ENCODE results near the gene HOXC5.

The HOXC5 gene

DNA sequence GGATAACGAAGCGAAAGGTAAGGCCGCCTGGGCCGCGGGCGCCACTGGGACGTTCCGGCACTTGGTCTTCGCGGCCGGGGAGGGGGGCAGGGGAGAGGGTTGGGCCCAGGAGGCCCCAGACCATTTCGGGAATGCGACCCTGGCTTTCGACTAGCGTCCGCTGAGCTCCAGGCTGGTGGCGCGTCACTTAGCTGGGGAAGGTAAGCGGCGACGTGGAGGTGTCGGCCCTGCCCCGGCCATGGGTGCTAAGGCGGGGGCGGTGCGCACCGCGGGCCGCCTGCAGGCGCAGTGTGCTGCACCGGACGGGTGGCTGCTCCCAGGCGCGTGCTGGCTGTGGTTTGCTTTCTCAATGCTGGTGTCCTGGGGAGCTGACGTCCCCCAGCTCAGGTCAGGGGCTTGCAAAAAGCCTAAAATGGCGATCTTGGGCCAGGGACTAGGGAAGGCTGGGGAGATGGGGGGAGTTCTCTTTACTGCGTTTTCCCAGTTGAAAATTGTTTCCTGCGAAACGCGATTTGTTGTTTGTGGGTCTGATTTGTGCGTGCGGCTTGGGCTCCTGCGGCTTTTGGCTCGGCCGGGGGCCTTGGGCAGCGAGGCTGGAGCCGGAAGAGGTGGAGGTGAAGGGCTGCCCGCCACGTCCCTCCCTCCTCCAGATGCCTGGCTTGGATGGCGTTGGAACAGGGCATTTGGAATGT is 46.7 kb upstream of the HOXC5 start:
- TF ChIP-seq TAF1 (IDR thresholded peaks at IDR 0.05; ENCODE audit: borderline replicate concordance, insufficient read depth, low read length) (no peak), SIN3A (IDR thresholded peaks at IDR 0.05; ENCODE audit: borderline replicate concordance, insufficient read depth, low read length) (no peak), POLR2AphosphoS5 (IDR thresholded peaks at IDR 0.05; ENCODE audit: low read depth, low read length) (no peak), FOXP2 (optimal IDR thresholded peaks at IDR 0.05; ENCODE audit: borderline replicate concordance, extremely low read depth, extremely low read length, insufficient read depth) (no peak)
- TF ChIP-seq, protein P1, sequence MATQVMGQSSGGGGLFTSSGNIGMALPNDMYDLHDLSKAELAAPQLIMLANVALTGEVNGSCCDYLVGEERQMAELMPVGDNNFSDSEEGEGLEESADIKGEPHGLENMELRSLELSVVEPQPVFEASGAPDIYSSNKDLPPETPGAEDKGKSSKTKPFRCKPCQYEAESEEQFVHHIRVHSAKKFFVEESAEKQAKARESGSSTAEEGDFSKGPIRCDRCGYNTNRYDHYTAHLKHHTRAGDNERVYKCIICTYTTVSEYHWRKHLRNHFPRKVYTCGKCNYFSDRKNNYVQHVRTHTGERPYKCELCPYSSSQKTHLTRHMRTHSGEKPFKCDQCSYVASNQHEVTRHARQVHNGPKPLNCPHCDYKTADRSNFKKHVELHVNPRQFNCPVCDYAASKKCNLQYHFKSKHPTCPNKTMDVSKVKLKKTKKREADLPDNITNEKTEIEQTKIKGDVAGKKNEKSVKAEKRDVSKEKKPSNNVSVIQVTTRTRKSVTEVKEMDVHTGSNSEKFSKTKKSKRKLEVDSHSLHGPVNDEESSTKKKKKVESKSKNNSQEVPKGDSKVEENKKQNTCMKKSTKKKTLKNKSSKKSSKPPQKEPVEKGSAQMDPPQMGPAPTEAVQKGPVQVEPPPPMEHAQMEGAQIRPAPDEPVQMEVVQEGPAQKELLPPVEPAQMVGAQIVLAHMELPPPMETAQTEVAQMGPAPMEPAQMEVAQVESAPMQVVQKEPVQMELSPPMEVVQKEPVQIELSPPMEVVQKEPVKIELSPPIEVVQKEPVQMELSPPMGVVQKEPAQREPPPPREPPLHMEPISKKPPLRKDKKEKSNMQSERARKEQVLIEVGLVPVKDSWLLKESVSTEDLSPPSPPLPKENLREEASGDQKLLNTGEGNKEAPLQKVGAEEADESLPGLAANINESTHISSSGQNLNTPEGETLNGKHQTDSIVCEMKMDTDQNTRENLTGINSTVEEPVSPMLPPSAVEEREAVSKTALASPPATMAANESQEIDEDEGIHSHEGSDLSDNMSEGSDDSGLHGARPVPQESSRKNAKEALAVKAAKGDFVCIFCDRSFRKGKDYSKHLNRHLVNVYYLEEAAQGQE (IDR thresholded peaks at IDR 0.05; ENCODE audit: insufficient read depth in 1 of 2, low read depth in 2 of 2, low read length in 2 of 2) = no peak

GRCh38 chr12:53986686-53987483 is 46.0 kb upstream of the HOXC5 start:
- TF ChIP-seq, protein P1 (IDR thresholded peaks at IDR 0.05; ENCODE audit: insufficient read depth in 1 of 2, low read depth in 2 of 2, low read length in 2 of 2) = no peak
- TF ChIP-seq FOXP2 (optimal IDR thresholded peaks at IDR 0.05; ENCODE audit: borderline replicate concordance, extremely low read depth, extremely low read length, insufficient read depth) (no peak), SIN3A (IDR thresholded peaks at IDR 0.05; ENCODE audit: borderline replicate concordance, insufficient read depth, low read length) (no peak), POLR2AphosphoS5 (IDR thresholded peaks at IDR 0.05; ENCODE audit: low read depth, low read length) (no peak)

GRCh38 chr12:53987787-53988230 is 45.0 kb upstream of the HOXC5 start:
- TF ChIP-seq, protein P1 (IDR thresholded peaks at IDR 0.05; ENCODE audit: insufficient read depth in 1 of 2, low read depth in 2 of 2, low read length in 2 of 2) = no peak
- TF ChIP-seq SIN3A (IDR thresholded peaks at IDR 0.05; ENCODE audit: borderline replicate concordance, insufficient read depth, low read length) (no peak), FOXP2 (optimal IDR thresholded peaks at IDR 0.05; ENCODE audit: borderline replicate concordance, extremely low read depth, extremely low read length, insufficient read depth) (no peak), TAF1 (IDR thresholded peaks at IDR 0.05; ENCODE audit: borderline replicate concordance, insufficient read depth, low read length) (no peak), POLR2AphosphoS5 (IDR thresholded peaks at IDR 0.05; ENCODE audit: low read depth, low read length) (no peak)

DNA sequence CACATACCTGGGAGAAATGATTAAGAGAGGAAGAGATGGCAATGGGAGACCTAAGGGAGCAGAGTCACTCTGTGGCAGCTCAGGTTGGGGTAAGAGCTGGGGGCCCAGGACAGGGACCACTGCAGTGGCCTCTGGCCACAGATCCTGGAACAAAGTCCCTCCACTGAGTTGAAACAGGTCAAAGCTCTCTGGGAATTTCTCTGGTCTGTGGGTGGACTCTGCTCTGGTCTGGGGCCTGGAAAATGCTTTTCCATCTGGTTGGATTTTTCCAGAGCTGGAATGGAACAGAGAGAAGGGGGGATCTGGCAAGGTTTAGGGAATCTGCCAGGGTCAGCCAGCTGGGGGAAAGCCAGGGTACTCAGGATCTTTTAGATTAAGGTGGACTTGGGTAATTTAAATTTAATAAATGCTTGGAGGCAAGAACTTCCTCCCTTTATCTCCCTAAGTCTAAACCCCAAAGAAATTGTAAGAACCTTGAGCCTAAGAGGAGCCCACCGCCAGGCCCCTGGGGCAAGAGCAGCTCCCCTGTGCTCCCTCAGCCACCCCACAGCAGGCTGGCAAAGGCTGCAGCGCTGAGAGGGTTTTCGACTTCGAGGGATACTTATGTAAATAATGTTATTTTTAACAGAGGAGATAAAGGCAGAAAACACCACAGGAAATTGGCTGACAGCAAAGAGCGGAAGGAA is 44.2 kb upstream of the HOXC5 start:
- no peak for TF ChIP-seq SIN3A (IDR thresholded peaks at IDR 0.05; ENCODE audit: borderline replicate concordance, insufficient read depth, low read length)

DNA sequence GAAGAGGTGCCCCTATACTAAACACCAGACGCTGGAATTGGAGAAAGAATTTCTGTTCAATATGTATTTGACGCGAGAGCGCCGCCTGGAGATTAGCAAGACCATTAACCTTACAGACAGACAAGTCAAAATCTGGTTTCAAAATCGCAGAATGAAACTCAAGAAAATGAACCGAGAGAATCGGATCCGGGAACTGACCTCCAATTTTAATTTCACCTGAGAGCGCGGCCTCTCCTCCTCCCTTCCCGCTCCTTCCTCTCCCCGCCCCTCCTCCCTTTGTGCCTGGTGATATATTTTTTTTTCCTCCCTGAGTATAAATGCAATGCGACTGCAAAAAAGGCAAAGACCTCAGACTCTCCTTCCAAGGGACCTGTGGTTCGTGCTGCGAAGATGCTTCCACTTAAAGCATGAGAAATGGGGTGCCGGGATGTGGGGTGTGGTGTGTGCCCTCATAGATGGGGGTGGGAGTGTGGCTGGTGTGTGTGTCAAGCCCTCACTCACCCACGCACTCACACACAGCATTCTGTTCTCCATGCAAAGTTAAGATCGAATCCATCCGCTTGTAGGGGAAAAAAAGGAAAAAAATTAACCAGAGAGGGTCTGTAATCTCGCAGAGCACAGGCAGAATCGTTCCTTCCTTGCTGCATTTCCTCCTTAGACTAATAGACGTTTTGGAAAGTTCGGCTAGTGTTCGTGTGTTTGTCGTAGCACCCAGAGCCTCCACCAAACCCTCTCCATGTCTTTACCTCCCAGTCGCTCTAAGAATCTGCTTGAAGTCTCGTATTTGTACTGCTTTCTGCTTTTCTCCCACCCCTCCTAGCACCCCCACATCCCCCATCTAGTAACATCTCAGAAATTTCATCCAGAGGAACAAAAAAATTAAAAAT is 43.4 kb upstream of the HOXC5 start:
- TF ChIP-seq POLR2AphosphoS5 (IDR thresholded peaks at IDR 0.05; ENCODE audit: low read depth, low read length) (no peak), SIN3A (IDR thresholded peaks at IDR 0.05; ENCODE audit: borderline replicate concordance, insufficient read depth, low read length) (no peak), TAF1 (IDR thresholded peaks at IDR 0.05; ENCODE audit: borderline replicate concordance, insufficient read depth, low read length) (no peak)
- TF ChIP-seq, protein P1 (IDR thresholded peaks at IDR 0.05; ENCODE audit: insufficient read depth in 1 of 2, low read depth in 2 of 2, low read length in 2 of 2) = no peak
